Activated CD8-positive, alpha-beta memory T cell treated with anti-CD3 and anti-CD28 coated beads, Interleukin-2, amount 50 U/mL, for 24 hours (primary cell): ENCODE measurements around the gene MSANTD4.
A peak's percentile ranks its signal among the peaks of the same experiment; 100 is the strongest.
"Not testable (repeated sequence)": the region's sequence is repeated elsewhere in the genome, so short reads cannot be mapped to it uniquely, and the experiment has no call there.

Experiments
- DNase-seq: peaks from one replicate; pipeline ENCODE4 v3.0.0-alpha.2; 2020; ENCODE audit errors: extremely low read depth

MSANTD4 gene

DNA sequence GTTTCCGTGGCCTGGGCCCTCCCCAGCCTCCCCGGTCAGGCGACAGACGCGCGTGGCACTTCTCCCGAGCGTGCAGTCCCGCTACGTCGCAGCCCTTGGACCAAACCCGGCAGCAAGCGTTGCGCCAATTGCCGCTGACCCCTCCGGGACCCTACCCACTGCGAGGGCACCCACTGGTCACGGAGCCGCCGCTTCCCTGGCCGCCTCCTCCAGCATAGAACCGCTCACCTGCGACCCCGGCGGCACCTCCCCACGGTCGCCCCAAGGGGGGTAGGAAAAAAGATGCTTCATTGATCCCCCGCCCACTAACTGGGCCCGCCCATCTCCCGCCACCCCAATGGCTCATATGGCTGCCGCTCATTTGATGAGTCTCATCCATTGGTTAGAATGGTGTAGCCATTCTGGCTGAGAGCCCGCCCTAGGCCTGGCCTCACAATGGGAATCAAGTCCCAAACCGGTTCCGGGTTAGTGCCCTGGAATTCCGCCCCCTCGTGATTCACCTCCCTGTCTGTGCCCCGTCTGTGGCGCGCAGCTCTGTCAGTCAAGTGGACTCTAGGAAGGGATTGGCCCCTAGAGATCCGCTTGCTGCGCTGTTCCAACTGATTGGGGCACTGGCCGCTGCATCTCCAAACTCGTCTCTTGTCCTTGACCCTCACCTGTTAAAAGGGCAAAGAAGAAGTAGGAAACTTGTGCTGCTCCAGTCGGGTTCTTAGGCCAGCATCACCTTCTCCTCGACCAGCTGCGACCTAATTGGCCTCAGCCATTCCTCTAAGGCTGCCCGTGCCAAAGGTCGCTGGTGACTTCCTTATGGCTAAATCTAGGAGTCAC lies at the start of gene MSANTD4:
Gene MSANTD4, minus strand, starts transcription at position 274 of the 828 bp plus-strand sequence. CDS start 11,323 bp downstream, outside the sequence.
- peak; percentile 97 for DNase-seq

DNA sequence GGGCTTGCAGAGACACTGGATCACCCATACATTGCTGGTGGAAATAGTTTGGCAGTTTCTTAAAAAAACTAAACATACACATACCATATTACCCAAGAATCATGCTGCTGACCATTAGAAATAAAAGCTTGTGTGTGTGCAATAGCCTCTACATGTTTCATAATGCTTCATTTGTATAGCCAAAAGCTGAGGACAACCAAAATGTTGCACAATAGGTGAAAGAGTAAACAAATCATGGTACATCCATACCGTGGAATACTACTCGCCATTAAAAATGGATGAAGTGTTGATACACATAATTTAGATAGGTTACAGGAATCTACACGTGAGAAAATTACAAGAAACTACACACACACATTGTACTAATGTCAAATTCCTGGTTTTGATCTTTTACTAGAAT lies 48.6 kb upstream of the MSANTD4 start:
- DNase-seq, result no peak

DNA sequence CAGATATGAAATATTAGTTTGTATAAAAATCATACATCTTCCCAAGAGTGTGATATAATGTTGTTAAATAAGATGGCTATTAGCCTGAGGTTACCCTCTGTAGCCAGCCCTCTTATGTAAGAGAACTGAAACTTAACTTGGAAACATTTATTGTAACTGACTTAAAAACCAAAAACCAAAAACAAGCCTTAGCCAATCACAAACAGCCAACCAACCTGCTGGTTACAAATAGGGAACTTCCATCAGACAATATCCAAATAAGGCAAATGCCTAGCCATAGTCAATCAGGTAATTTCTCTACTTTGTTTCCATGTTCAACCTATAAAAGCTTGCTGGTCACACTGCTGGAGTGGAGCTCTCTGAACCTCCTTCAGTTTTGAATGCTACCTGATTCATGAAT lies 41.0 kb upstream of the MSANTD4 start:
- no peak for DNase-seq

GRCh38 chr11:106061954-106062949 lies 40.2 kb upstream of the MSANTD4 start:
- no peak for DNase-seq

DNA sequence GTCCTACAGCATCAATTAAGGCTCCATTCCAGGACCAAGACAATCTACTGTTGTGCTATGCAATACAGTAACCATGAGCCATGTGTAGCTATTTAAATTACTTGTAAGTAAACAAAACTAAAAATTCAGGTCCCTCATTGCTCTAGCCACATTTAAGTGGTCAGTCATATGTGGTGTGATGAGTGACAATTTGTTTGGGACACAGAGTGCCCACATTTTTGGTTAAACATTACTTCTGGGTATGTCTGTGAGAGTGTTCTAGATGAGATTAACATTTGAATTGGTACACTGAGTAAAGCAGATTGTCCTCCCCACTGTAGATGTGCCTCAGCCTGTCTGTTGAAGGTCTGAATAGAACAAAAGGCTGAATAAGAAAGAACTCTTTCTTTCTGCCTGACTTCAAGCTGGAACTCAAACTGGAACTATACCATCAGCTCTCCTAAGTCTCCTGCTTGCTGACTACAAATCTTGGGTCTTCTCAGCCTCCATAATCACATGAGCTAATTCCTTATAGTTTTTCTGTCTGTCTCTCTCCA lies 39.3 kb upstream of the MSANTD4 start:
- no peak for DNase-seq

DNA sequence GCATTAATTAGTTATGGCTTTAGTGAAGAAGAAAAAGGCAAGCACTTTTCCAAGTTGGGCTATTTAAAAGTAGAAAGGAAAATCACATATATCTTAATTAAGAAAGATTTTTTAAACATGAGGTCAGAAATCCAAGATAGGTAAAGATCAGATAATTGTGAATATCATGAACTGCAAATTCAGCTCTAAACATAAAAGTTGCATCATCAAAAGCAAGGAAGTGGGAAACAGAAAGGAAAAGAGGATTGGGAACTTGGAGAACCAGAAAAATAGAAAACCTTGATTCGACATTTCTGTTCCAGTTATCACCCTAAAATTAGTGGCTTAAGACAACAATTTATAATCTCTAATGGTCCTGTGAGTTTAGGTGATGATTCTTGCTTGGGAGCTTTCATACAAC lies 37.6 kb upstream of the MSANTD4 start:
- DNase-seq, result no peak

GRCh38 chr11:106058377-106058776 lies 36.3 kb upstream of the MSANTD4 start:
- not testable (repeated sequence) for DNase-seq

- DNase-seq, result no peak
Observed at GRCh38 chr11:106051103-106051502, 29.1 kb upstream of the MSANTD4 start.

DNA sequence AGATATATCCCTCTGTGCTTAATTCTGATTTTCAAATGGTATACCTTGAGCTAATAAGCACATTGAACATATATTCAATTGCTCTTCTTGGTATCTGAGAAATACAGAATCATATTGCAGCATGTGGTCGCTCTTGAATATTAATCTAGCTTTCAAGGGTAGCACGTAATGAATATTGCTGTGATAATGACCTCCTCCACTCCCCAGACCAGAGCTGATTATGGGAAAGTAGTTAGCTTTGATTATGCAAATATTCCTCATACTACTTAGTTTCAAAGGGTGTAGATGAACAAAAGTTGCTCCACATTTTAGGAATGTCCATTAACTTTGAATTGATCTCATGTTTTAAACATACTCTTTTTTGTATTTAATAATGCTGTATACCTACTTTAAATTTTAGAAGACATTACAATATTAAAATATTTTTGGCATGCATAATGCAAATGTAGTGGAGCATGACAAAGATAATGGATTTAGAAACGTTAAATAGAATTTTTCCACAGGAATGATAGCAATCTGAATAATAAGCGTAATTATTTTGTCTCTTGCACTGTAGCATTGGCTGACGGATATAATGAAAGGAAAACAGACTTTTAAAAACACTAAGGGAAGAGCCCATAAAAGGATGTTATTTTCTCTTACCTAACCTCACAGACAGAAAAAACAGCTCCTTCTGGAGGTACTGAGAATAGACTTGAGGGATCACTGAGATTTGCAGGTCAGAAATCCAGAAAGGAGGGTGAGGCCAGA lies 27.9 kb upstream of the MSANTD4 start:
- DNase-seq, result no peak

- DNase-seq, result no peak
Observed at GRCh38 chr11:106047631-106048030, 25.6 kb upstream of the MSANTD4 start.

- DNase-seq, result no peak
Observed at GRCh38 chr11:106043540-106043939, 21.5 kb upstream of the MSANTD4 start.

DNA sequence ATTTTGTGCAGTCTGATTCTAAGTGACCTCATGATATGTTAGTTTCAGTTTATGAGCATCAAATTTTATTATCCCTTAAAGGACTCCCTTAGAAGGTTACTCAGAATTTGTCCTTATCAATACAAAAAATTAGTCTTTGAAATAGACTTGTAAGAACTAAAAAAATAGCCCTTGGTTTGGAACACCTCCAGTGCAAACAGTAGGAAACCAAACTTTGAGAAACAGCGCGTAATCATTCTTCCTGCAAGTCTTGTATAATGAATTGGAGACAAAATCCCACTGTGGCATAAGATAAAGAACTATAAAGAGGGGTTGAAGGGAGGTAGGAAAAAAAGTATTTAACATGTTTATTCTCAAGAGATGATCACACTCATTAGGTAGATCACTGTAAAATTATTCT lies 10.8 kb upstream of the MSANTD4 start:
- DNase-seq, result no peak

GRCh38 chr11:106031936-106032335 lies 9.9 kb upstream of the MSANTD4 start:
- DNase-seq, result no peak

DNA sequence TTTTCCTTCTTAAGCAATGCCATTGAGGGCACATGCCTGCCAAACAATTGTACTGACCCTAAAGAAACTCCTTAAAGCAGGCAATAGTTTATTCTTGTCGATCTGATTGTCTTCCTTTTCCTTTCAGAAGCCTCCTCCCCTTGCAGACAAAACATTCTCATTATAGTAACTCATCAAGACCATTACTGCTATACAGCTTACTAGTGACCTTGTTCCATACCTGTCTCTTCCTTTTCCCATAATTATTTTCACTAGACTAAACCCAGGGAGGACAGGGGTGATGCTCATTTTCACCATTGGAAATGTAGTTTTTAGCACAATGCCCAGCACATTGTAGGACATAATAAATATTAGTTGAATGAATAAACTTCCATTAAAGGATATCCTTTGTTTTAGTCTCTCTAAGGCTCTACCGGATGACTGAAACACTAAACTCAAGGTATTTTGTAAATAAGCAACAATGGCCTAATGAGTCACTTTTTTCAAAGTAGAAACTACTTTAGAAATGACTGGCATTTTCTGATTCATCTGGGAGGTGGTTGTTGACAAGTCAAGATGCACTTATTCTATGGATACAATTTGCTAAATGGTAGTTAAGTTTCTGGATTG lies 9.3 kb upstream of the MSANTD4 start:
- DNase-seq, result no peak

- DNase-seq, result no peak
Observed at GRCh38 chr11:106030609-106031008, 8.6 kb upstream of the MSANTD4 start.

- no peak for DNase-seq
Observed at GRCh38 chr11:106022795-106023275, 795 bp upstream of the MSANTD4 start.

DNA sequence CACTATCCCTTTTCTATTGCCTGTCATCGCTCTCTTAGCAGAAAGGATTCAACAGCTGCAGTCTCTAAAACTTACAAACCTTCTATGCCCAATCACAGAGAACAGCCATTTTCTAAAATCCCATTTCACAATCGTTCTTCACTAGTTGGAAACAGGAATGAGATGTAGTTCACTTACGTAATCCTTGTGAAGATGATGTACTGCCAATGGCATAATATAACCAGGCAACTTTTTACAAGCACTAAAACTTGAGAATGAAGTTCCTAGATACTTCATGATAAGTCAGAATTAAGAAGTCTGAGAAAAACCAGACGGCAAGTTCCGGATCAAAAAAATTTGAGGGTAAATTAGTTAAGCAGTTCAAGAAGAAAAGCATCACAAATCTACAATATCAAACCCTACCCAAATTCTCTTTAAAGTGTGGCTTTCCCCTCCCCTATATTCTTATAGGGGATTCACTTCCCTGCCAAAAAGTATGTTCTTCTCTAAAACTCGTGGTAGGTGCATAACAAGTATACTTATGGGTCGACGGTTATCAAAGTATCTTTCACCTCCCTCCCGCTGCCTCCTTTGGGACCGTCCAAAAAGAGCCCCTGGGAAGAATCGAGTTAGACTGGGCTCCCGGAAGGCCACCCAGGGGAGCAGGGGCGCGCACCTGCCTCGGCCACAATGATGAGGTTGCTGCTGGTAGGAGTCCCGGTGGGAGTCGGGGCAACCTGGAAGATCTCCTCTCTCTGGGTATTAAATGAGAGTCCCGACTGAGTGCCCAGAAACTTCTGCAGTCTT lies 666 bp downstream of the MSANTD4 start:
- DNase-seq, result no peak

DNA sequence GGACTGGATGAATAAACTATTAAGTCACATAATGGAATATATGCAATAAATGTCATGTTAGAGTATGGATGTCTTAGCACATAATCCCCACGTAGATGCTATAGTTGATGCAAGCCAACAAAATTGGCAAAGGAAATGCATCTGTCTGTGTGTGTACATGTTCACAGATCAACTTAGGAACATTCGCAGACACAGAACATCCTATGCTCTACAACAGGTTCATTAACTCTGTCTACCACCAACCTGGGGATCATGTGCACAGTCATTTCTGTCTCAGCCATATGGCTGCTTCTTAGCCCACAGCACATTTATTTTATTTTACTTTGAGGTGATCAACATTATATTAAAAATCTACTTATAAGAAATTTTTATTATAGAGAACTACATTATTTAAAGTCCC lies 4.9 kb downstream of the MSANTD4 start:
- no peak for DNase-seq

GRCh38 chr11:106015066-106015465 lies 7.0 kb downstream of the MSANTD4 start:
- no peak for DNase-seq

DNA sequence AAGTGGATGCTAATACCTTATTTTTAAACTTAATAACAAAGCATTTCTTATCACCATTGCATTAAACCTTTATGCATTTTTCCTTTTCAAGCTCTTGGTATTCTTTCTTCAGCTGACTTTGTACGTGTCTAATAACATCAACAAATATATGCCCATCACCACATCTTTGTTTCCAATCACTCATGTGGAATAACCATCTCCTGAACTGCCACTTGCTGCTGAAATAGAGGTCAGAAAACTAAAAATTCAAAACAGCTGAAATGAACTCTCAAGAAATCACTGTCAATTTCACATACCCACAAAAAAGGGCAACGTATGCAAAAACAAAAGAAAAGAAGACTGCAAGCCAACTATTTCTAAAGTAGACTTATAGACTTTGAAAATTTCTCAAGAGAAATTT lies 7.4 kb downstream of the MSANTD4 start:
- no peak for DNase-seq
